Urothelium cell line (cell line): Measurements from ENCODE around the gene UQCRC1.

Source experiments
- DNase-seq: peaks from one replicate; pipeline ENCODE4 v3.0.0; 2011; ENCODE audit warnings: low spot score, mixed read lengths
- FAIRE-seq: peaks from 2 replicates; lab custom pipeline; 2011; peaks lifted over from hg19 to GRCh38; lab: Jason Lieb, UNC

Gene UQCRC1

GRCh38 chr3:48609088-48610005, at the start of gene UQCRC1:
Gene UQCRC1 (minus strand): TSS chr3:48609646. CDS start chr3:48609620, 26 bp downstream.
- peak; percentile 98 for DNase-seq
- FAIRE-seq = peak; percentile 99

DNA sequence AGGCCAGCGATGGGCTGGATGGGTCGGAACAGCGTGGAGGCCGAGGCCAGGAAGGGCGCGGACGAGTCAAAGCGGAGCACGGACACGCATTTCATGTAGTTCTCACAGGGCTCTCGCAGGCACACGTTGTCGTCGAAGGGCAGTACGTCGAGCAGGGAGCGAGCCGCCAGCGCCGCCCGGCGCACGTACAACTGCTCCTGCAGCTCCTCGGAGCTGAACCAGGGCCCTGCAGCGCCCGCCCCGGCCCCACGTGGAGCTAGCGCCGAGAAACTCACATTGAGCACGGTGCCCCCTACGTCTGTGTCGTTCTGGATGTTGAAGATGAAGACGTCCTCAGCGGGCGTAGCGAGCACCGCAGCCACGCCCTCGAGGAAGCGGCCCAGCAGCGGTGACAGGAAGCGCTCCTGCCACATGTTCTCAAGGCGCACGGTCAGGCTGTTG, 47.4 kb upstream of the UQCRC1 start:
- FAIRE-seq = no peak

GRCh38 chr3:48656061-48656840, 46.8 kb upstream of the UQCRC1 start:
- FAIRE-seq = no peak
- DNase-seq = no peak

More for the DNA sequence above, 47.4 kb upstream of the UQCRC1 start:
- no peak for DNase-seq

DNA sequence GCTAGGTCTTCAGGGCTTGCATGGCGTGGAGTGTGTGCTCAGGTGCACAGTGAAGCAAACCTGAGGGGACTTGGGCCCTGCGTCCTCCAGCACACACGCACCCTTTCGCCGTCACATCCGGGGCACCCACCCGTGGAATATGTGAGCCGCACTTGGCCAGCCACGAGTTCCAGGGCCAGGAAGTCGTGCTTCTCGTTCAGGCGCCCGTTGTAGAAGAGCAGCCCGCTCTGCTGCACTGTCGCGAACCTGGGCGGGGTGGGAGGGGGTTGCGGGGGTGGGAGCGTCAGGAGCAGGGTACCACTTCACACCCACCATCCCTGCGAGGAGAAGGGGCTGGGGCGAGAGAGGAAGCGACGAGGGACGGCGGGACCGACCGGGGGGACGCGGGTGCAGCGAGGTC, 46.2 kb upstream of the UQCRC1 start:
- FAIRE-seq (no peak), DNase-seq (no peak)

DNA sequence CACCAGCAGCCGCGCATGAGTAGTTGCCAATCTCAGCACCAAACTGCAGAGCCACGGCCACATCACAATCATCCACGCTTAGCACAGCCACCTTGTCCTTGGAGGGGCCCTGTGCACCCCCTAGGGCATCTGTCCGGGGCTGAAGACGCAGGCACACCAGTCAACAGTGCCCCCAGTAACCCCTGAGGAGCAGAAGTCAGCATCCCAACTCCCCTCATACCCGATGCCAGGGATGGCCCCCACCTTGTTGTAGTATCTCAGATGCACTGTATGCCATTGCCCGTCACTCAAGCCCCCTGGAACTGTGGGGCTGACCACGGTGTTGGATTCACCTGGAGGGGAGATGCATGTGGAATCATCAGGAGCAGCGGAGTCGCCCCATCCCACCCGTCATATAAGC, 45.6 kb upstream of the UQCRC1 start:
- FAIRE-seq (no peak), DNase-seq (no peak)

DNA sequence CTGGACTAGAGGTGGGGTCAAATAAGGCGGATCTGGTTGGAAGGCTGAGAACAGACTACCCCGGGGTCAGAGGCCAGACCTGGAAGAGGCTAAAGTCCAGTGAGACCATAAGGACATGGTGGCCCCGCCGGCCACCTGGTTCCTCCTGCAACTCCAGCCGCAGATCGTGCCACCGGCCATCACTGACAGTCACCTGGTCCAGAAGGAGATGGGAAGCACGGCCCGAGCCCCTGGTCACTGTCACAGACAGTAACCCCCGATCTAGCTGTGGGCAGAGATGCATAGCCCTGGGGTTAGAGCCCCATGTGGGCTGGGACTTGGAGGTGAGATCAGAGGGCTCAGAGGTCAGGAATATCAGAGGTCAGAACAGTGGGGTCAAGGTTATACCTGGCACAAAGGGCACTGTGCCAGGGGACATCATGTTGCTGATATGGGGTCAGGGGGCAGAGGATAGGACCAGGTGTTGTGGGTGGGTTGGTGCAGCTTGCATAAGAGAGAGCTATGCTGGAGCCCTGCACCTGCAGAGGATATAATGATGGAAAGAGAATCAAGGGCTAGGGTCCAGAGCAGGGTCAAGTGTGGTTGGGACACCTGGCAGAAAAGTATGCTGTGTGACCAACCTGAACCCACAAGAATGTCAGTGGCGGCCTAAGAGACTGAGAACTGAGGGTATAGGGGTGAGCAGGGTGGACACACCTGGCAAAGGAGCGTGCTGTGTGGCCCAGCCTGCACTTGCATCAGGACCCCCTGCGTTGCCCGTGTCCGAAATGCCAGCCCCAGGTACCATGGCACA, 43.7 kb upstream of the UQCRC1 start:
- no peak for DNase-seq
- no peak for FAIRE-seq

- DNase-seq (no peak), FAIRE-seq (no peak)
Observed at GRCh38 chr3:48651771-48652170, 42.3 kb upstream of the UQCRC1 start.

DNA sequence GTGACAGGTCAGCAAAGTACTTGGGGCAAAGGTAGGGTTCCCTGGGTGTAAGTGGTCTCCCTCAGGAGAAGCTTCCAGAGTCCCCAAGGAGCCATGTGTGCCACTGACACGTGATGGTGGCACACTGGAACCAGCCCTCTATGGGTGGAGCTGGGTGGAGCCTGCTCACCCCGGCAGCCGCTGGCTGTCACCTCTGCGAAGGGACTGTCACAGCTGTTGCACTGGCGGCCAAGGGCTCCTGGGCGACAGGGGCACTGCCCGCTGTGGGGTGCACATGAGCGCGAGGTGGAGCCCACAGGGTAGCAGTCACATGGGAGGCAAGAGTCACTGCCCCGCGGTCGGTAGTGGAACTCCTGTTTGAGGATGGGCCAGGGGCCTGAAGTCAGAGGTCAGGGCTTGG, 41.3 kb upstream of the UQCRC1 start:
- DNase-seq (no peak), FAIRE-seq (no peak)

- no peak for DNase-seq
Observed at GRCh38 chr3:48648188-48648850, 38.9 kb upstream of the UQCRC1 start.

DNA sequence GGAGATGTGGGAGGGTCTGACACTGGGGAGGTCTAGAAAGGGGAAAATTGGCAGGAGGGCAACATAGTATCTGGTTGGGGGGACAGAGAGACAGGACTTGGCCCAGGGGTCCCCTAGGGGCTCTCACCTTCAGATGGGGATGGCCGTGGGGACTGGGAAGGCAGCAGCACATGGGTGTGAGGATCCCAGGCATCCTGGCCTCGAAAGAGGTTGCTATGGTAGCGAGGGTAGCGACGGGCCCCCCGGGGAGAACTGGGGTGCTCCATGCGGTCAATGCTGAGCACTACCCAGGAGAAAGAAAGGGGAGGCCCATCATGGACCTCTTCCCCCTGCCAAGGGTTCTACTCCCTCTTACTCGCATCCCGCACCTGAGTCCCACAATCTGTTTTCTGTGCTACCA, 38.3 kb upstream of the UQCRC1 start:
- FAIRE-seq (no peak), DNase-seq (no peak)

More at GRCh38 chr3:48648188-48648850, 38.9 kb upstream of the UQCRC1 start:
- FAIRE-seq = no peak

DNA sequence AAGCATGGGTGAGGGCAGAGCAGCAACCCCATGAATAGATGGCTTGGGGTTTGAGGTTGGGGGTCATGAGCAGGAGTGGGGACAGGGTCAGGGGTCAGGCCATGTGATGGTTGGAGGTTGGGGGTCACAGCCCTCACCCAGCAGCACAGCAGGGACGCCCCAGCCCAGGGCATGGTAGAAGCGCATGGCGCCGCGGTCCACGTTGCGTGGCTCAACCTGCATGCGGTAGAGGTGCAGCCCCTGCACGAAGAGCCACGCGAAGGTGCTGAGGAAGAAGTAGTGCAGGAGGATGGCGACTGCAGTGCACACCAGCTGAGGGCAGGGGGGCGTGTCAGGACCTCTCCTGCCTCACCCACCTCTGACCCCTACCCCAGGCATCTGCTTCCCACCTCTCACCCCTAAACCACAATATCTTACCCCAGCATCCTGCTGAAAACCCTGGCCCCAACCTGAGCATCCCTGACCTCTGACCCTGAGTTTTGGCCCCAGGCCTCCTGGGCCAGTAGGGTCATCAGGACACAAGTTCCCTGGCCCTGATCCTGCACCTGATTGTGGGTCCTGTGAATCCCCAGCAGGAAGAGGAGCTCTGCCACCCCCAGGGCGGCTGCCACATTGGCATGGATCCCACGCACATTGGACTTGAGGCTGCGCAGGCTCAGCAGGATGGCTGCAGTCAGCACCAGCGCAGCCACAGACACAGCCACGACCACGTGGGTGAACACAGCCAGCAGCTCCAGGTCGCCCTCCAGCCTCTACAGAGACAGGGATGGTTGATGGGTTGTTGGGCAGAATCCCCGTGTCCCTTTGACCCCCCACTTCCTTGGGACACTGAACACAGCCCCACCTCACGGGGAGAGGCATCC, 35.7 kb upstream of the UQCRC1 start:
- no peak for DNase-seq
- no peak for FAIRE-seq

- DNase-seq = no peak
- no peak for FAIRE-seq
Observed at GRCh38 chr3:48642605-48643004, 33.2 kb upstream of the UQCRC1 start.

GRCh38 chr3:48641396-48641795, 31.9 kb upstream of the UQCRC1 start:
- DNase-seq = no peak
- no peak for FAIRE-seq

- DNase-seq (no peak), FAIRE-seq (no peak)
Observed at GRCh38 chr3:48639944-48640606, 30.6 kb upstream of the UQCRC1 start.

- FAIRE-seq (no peak), DNase-seq (no peak)
Observed at GRCh38 chr3:48637305-48637704, 27.9 kb upstream of the UQCRC1 start.

DNA sequence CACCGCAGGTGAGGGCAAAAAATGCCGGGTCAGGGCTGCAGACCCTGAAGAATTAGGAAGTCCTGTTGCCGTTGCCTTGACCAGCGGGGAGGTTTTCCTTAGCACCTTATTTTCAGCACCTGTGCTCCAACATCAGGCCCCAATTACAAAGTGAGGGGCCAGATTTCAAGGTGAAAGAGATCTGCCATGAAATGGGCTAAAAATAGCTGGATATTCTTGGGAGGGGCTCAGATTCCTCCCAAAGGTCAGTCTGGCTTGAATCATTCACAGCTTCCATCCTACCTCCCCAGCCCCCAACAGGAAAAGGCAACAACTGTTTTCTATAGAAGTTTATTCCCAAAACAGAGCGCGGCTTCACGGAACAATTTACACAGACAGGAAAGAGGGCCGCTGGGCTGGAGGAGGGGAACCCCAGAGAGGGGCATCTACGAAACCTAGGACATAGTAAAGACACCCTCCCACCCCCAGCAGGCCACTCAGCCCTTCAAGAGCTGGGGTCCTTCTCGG, 26.8 kb upstream of the UQCRC1 start:
- FAIRE-seq (no peak), DNase-seq (no peak)

GRCh38 chr3:48635222-48636021, 26.0 kb upstream of the UQCRC1 start, which contains the start of gene SLC26A6:
Gene SLC26A6 (minus strand): TSS chr3:48635461. CDS start chr3:48635393, 68 bp downstream.
- peak; percentile 89 for FAIRE-seq
- DNase-seq = peak; percentile 99
